KBM-7 (cell line): ENCODE data around the gene OCA2.
A peak's percentile ranks its signal among the peaks of the same experiment; 100 is the strongest.
"Not testable (repeated sequence)": the region's sequence is repeated elsewhere in the genome, so short reads cannot be mapped to it uniquely, and the experiment has no call there.

ENCODE experiments used
- DNase-seq: peaks from one replicate; pipeline ENCODE4 v3.0.0-alpha.2; 2015
- in situ Hi-C: fragments of 300-500 bp; cut with MboI; formaldehyde crosslinking; loops from 2 replicates; pipeline ENCODE4 v1.14.3; 2020; ENCODE audit warnings: low sequenced_read_pairs, low pct_unique_long_range_greater_than_20kb, mixed read lengths

OCA2 gene

DNA sequence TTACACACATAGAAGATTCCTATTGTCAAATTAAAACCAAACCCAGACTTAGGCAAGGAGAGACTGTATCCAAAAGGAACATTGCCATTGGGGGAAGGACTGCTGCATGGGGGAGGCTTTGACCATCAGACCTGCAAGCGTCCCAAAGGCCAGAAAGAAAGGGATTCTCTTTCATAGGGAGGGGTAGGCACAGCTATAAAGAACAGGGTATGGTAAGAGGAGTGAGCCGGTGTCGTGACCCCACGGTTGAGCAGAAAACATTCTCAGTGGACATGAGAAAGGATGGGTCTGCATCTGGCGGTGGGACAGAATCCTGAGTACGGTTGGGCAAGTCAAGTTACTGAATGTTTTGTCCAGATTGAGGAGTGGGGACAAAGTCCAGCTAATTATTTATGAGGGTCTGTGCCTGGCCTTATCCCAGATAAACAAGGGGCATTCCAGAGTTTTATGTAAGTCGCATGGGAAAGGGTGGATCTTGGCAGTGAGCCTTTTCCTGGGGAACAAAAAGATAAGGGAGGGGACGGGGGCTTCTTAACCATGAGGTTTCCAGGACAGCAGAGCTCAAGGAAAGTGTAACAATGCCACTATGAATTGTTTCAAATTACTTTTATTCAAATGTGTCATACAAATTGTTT is 357.8 kb downstream of the OCA2 start:
- in situ Hi-C loops = no loop called here
- no peak for DNase-seq

DNA sequence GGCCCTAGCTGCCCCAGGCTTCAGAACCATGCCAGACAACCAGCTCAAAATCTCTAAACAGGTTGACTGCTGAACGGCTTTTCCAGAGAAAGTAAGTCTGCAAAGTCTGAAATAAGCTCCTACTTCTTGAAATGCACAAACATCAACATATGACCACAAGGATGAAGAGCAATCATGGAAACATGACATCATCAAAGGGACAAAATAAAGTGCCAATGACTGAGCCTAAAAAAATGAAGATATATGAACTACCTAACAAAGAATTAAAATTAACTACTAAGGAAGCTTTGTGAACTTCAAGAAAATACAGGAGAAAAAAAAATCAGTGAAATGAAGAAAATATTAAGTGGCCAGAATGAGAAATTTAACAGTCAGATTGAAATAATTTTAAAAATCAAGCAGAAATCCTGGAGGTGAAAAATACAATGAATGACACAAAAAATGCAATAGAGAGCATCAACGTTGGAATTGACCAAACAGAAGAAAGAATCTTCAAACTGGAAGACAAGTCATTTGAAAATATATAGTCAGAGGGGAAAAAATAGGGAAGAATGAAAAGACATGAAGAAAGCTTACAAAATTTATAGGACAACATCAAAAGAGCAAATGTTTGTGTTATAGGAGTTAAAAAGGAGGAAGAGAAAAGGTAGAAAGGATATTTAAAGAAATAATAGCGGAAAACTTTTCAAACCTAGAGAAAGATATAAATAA is 364.2 kb downstream of the OCA2 start:
- DNase-seq = peak; percentile 0
- in situ Hi-C loops = no loop called here

DNA sequence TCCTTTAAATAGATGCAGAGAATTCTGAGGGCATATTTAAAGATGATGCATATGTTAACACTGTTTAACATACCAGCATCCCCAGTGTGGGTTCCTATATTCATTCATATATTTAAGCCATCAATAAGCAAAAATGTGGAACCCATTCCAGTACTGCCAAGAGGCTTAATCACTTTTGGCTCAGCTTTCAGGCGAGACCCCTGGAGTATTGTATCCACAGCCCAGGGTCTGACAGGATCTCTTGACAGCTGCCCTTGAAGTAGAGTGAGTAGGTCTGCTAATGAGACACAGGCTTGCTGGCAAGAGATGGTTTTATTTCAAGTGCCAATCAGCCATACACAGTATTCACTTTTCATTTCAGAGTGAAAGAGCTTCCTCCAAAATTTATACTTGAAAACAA is 367.3 kb downstream of the OCA2 start:
- no peak for DNase-seq
- in situ Hi-C loops = no loop called here

DNA sequence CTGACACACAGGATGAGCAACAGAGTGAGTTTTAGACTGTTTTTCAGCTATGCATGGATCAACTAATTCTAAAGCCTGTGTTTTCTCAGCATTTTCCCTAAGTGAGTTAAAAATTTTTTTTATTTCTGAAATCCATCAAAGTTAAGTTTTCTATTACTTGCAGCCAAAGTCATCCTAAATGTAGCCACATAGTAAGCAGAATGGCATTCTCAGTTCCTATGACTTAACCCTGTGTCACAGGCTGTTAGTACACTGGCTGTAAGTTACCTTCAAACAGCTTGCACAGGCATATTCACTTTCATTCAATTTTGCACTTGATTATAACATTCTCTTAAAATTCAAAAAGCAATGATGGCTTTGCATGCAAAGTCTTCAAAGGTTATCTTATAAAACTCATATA is 368.2 kb downstream of the OCA2 start:
- in situ Hi-C loops = no loop called here
- DNase-seq = no peak

DNA sequence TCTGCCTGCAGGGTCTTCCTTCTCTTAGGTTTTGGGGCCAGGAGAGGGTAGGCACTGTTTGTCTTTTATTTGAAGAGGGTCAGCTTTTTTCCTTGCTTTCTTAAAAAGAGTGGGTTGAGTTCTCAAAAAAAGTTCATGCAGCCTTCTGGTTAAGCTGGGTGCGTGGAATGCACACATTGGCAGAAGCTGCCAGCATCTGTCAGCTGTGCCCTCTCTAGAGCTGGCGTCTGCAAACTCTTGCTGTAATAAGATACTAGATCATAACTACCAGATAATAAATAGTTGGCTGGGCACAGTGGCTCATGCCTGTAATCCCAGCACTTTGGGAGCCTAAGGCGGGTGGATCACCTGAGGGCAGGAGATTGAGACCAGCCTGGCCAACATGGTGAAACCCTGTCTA is 373.4 kb downstream of the OCA2 start:
- in situ Hi-C loops = no loop called here
- no peak for DNase-seq

DNA sequence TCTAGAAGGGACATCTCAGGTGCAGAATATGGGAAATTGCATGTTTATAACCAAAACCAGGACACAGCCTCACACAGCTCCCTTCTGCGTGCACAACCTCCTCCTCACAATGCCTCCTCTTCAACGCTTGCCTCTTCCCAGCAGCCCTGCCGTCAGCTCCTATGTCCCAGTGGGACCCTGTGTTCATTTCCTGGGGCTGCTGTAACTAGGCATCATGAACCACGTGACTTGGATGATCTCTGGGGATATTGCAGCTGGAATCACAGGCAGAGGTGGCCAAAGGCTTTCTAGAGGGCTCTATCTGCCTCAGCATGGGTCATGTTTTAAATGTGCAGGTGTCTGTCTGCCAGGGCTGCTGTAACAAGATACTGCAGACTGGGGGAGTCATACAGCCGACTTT is 375.3 kb downstream of the OCA2 start:
- no peak for DNase-seq

DNA sequence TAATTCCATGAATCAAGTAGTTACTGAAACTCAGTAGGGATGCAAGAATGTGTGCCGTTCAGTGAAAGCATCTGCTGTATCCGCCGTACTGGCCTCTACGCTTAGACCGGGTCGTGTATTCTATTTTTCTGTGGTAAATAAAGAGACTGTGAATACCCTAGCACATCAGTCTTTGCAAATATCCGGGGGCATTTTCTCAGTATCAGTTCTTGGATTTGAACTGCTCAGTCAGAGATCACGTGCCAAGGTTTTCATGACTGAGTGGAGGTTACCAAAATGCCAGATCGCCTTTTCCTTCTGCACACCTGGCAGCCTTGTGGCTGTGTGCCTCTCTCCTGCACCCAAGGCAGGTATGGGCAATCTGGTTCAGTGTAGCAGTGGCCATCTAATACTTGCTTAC is 377.0 kb downstream of the OCA2 start:
- DNase-seq = no peak
- in situ Hi-C loops = no loop called here

More for the DNA sequence above, 375.3 kb downstream of the OCA2 start:
- in situ Hi-C loops = no loop called here

DNA sequence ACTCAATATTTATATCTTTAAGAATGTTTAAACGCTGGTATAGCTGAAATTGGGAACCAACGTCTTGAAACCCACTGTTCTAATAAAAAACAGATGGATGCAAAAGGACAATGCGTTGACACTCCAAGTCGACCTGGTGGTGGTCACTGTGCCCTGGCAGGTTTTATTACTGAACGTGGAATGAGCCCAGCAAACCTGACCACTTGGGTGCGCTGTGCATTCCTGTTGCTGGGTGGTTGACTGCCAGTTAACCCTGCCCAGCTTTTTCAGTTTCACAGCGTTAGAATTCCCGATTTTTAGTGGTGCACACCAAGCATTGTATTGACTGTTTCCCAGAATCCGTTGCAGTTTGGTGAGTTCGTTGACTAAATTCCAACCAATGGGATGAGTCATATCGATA is 384.4 kb downstream of the OCA2 start:
- DNase-seq = no peak
- in situ Hi-C loops = no loop called here

DNA sequence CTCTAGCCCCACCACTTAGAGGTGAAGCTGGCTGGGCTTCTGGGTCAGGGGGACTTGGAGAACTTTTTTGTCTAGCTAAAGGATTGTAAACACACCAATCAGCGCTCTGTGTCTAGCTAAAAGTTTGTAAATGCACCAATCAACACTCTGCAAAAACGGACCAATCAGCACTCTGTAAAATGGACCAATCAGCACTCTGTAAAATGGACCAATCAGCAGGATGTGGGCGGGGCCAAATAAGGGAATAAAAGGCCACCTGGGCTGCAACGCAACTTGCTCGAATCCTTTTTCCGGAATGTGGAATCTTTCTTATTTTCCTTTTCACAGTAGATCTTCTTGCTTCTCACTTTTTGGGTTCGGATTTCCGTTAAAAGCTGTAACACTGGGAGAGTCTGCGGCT is 385.3 kb downstream of the OCA2 start:
- DNase-seq, in situ Hi-C loops: not testable (repeated sequence)

DNA sequence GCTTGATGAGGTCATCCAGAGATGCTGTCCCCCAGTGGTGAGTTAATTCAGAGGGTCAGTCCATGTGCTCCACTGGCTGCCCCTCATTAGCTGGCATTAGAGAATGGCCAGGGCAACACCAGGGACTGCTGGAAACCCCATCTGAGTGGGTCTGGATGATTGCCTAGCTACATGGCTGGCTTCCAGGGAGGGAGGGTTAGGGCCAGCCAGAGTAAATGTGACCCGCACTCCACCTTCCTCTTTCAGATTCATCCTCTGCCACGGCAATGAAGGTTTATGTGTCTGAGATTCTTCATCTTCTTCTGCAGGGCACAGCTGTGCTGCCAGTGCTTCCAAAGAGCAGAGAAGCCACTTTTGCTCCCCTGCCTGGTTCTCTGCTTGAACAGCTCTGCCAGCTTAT is 391.9 kb downstream of the OCA2 start:
- no peak for DNase-seq
- in situ Hi-C loops = no loop called here

DNA sequence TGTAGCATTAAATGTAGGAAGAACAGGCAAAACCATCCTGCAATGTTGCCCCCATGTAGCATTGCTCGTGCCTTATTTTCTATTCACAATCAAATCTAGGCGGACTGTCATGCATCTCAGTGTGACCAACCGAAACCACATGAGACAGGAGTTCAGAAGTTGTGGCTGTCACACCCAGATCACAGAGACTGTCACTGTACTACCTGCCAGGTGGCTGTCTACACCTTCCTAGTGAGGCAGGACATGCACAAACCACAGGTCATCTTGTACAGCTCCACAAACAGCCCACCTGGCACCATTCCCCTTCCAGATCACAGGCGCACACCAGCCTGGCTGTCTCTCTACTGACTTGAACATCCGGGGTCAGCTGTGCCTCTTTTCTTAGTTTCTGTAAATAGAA is 392.8 kb downstream of the OCA2 start:
- in situ Hi-C loops = no loop called here
- DNase-seq = no peak

DNA sequence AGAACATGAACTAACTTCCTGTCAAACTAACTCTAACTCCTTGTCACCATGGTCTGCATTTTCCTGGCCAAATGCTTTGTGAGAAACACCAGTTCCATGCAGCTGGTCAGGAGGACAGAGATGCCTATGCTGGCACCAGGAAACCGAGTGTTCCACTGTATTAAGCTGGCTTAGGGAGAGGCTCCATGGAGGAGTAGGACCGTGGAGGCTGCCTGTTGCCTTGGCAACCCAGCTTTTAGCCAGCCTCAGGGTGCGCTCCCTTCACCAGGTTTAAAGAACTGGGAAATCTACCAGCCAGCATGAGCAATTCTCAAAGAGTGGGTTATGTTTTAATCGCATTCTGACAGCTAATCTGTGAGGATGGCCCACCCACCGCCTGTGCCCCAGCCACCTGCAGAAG is 394.1 kb downstream of the OCA2 start:
- no peak for DNase-seq
- in situ Hi-C loops = no loop called here
